PC-9 (cell line): ENCODE results near the gene ASTN2. TPM values are rescaled to one million over a fixed set of nuclear protein-coding genes. Genes with fewer than 3 reads are reported as not detected.

Experiments used
- Bru-seq: library from RNA; stranded (reverse); fragments of 400-500 nt; gene quantifications from one replicate; lab custom pipeline; 2021; lab: Mats Ljungman, UMichigan
- BruChase-seq, 2 experiments: library from RNA; stranded (reverse); fragments of 400-500 nt; gene quantifications; one replicate each; lab custom pipeline; 2021; lab: Mats Ljungman, UMichigan
- BruUV-seq: library from RNA; stranded (reverse); fragments of 400-500 nt; replicated peaks from 2 replicates; lab custom pipeline; 2021; lab: Mats Ljungman, UMichigan
- CTCF ChIA-PET: fragments of 300-600 bp; sonication (Branson Sonifier 250); formaldehyde crosslinking; loops from one replicate; lab custom pipeline; 2022; ENCODE audit warnings: antibody characterized with exemption; lab: Charles Lee
- POLR2A ChIA-PET: fragments of 300-600 bp; sonication (Branson Sonifier 250); formaldehyde crosslinking; loops from one replicate; lab custom pipeline; 2022; ENCODE audit warnings: antibody characterized with exemption; ENCODE audit not compliant: unreplicated experiment; lab: Charles Lee
- DNase-seq, 2 experiments: peaks; one replicate each; pipeline versions ENCODE4 v3.0.0 to v3.0.0-alpha.2; 2015 to 2022; ENCODE audit warnings: mixed read lengths in 1 of 2
- H2AFZ ChIP-seq: fragments of 200-600 bp; sonication (generic); 2 replicates; pipeline ENCODE4 v1.8.1; 2017; ENCODE audit warnings: antibody characterized with exemption
- H3F3A ChIP-seq: fragments of 200-600 bp; sonication (generic); 2 replicates; pipeline ENCODE4 v1.8.1; 2017; ENCODE audit warnings: antibody characterized with exemption, mild to moderate bottlenecking, low read depth; ENCODE audit not compliant: insufficient read depth
- H3K27ac ChIP-seq: fragments of 200-600 bp; sonication (generic); 2 replicates; pipeline ENCODE4 v1.6.1; 2016; ENCODE audit warnings: mixed run types
- H3K27me3 ChIP-seq: fragments of 200-600 bp; sonication (generic); 2 replicates; pipeline ENCODE4 v1.6.1; 2016; ENCODE audit warnings: low read depth, mixed run types; ENCODE audit not compliant: insufficient read depth
- H3K36me3 ChIP-seq: fragments of 200-600 bp; sonication (generic); 2 replicates; pipeline ENCODE4 v1.6.1; 2016; ENCODE audit warnings: low read depth, mixed run types
- H3K4me1 ChIP-seq: fragments of 200-600 bp; sonication (generic); replicated peaks from 2 replicates; pipeline ENCODE4 v1.6.1; 2016; ENCODE audit warnings: mixed run types; ENCODE audit not compliant: insufficient read depth
- H3K4me2 ChIP-seq: fragments of 200-600 bp; sonication (generic); 2 replicates; pipeline ENCODE4 v1.6.1; 2017; ENCODE audit warnings: mixed run types
- H3K4me3 ChIP-seq: fragments of 200-600 bp; sonication (generic); 2 replicates; pipeline ENCODE4 v1.6.1; 2016; ENCODE audit warnings: mixed run types
- H3K79me2 ChIP-seq: fragments of 200-600 bp; sonication (generic); 2 replicates; pipeline ENCODE4 v1.6.1; 2017; ENCODE audit warnings: low read depth, mixed run types
- H3K9me2 ChIP-seq: fragments of 200-600 bp; sonication (generic); 2 replicates; pipeline ENCODE4 v1.8.1; 2017; ENCODE audit warnings: mild to moderate bottlenecking; ENCODE audit not compliant: insufficient read depth
- H3K9me3 ChIP-seq: fragments of 200-600 bp; sonication (generic); 2 replicates; pipeline ENCODE4 v1.8.1; 2016; ENCODE audit warnings: low read depth; ENCODE audit not compliant: insufficient read depth
- H4K20me1 ChIP-seq: fragments of 200-600 bp; sonication (generic); 2 replicates; pipeline ENCODE4 v1.8.1; 2017; ENCODE audit not compliant: insufficient read depth
- CTCF ChIP-seq: fragments of 200-600 bp; sonication (generic); conservative IDR thresholded peaks from 2 replicates; pipeline ENCODE4 v1.6.1; 2017; ENCODE audit warnings: mixed run types, antibody characterized with exemption, mild to moderate bottlenecking, moderate library complexity
- EZH2 ChIP-seq: fragments of 200-600 bp; sonication (generic); IDR thresholded peaks from 2 replicates; pipeline ENCODE4 v1.8.0; 2017; ENCODE audit warnings: antibody characterized with exemption, low read depth
- intact Hi-C: fragments of 100-400 bp; cut with micrococcal nuclease; formaldehyde crosslinking; loops from one replicate; pipeline ENCODE4 v1.10.0; 2022; ENCODE audit not compliant: unreplicated experiment
- long read RNA-seq: library from polyadenylated mRNA; stranded (forward); transcript quantifications from one replicate; pipeline ENCODE4 v2.0.0, GENCODE V29; 2022
- total RNA-seq: library from RNA; stranded (reverse); gene quantifications from 2 replicates; pipeline ENCODE4 v1.2.3, GENCODE V29; 2021

Gene ASTN2
- total RNA-seq (6.2 and 6.5 TPM in 2 replicates), Bru-seq, nascent RNA (percentile 34 among the genes with signal in this experiment), BruChase-seq, experiment 1, labeled RNA remaining after a 2-hour chase (percentile 23 among the genes with signal in this experiment), BruChase-seq, experiment 2, labeled RNA remaining after a 6-hour chase (percentile 20 among the genes with signal in this experiment)
- long read RNA-seq, partial matches to known transcripts, result 0 of 69 reads
- long read RNA-seq, other reads (novel, unspliced or antisense), result 69 of 69 reads

GRCh38 chr9:117414906-117415331 lies at the start of gene ASTN2:
Gene ASTN2, minus strand, starts transcription at chr9:117415057. Its CDS starts 119 bp downstream, at chr9:117414938.
- H2AFZ ChIP-seq, result no peak within 1 kb of the TSS
- no peaks in the 10 kb centered on the region for H3K36me3 ChIP-seq
- CTCF ChIA-PET, result no interaction called here
- DNase-seq, result no peak
- H3K27me3 ChIP-seq, result peaks cover 24% of the 10 kb centered on the region; the same call in 1 of the 2 replicates
- POLR2A ChIA-PET, result no interaction called here
- TF ChIP-seq CTCF (no peak), EZH2 (no peak)
- no peak within 1 kb of the TSS for H3K27ac ChIP-seq
- H3K4me1 ChIP-seq, result no peaks in the 10 kb centered on the region
- no peaks in the 10 kb centered on the region for H3F3A ChIP-seq
- no peaks in the 10 kb centered on the region for H3K9me2 ChIP-seq
- no TSS peak for BruUV-seq
- no peaks in the 10 kb centered on the region for H3K79me2 ChIP-seq
- H3K4me3 ChIP-seq, result no peak within 1 kb of the TSS
- H4K20me1 ChIP-seq, result peaks cover 3% of the 10 kb centered on the region; the same call in 1 of the 2 replicates
- H3K4me2 ChIP-seq, result no peak within 1 kb of the TSS
- intact Hi-C loops, result no loop called here
- no peaks in the 10 kb centered on the region for H3K9me3 ChIP-seq

- DNase-seq, result no peak
- H3K79me2 ChIP-seq, result no peaks in the 10 kb centered on the region
- H3K27ac ChIP-seq, result no peak overlapping the region
- CTCF ChIA-PET, result no interaction called here
- BruUV-seq, result no TSS peak
- H3K9me2 ChIP-seq, result no peaks in the 10 kb centered on the region
- POLR2A ChIA-PET, result no interaction called here
- no peaks in the 10 kb centered on the region for H3K9me3 ChIP-seq
- intact Hi-C loops, result no loop called here
- H3K36me3 ChIP-seq, result no peaks in the 10 kb centered on the region
- no peak overlapping the region for H3K4me3 ChIP-seq
- H3K4me2 ChIP-seq, result no peak overlapping the region
- no peaks in the 10 kb centered on the region for H4K20me1 ChIP-seq
- no peak overlapping the region for H2AFZ ChIP-seq
- no peaks in the 10 kb centered on the region for H3K4me1 ChIP-seq
- no peaks in the 10 kb centered on the region for H3K27me3 ChIP-seq
- TF ChIP-seq EZH2, result no peak
- no peak for TF ChIP-seq CTCF
- no peaks in the 10 kb centered on the region for H3F3A ChIP-seq
Observed at GRCh38 chr9:117462861-117463260, 48.0 kb upstream of the ASTN2 start.

DNA sequence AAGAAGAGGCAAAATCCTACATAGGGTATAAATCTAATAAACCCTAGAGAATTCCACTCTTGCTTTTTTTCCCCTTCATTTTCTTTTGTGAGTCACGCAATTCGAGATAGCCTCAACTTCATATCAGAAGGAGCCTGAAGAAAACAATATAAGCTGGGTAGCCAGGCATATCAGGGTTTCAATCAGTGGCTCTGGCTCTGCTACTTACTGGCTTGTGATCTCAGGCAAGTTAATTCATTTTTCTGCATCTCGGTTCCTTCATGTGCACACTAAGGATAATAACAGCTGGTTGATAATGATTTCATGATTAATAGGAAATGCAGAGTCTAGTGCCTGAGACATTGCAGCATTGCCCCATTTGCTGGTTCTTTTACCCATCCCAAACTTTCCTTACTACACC lies 46.5 kb upstream of the ASTN2 start:
- H4K20me1 ChIP-seq, result no peaks in the 10 kb centered on the region
- TF ChIP-seq CTCF, result no peak
- TF ChIP-seq EZH2, result no peak
- DNase-seq, result no peak
- no TSS peak for BruUV-seq
- no peaks in the 10 kb centered on the region for H3K9me2 ChIP-seq
- no peaks in the 10 kb centered on the region for H3F3A ChIP-seq
- intact Hi-C loops, result no loop called here
- POLR2A ChIA-PET, result no interaction called here
- no peak overlapping the region for H3K27ac ChIP-seq
- no peak overlapping the region for H3K4me3 ChIP-seq
- H3K4me1 ChIP-seq, result no peaks in the 10 kb centered on the region
- no peaks in the 10 kb centered on the region for H3K9me3 ChIP-seq
- no peak overlapping the region for H3K4me2 ChIP-seq
- no peak overlapping the region for H2AFZ ChIP-seq
- CTCF ChIA-PET, result no interaction called here
- no peaks in the 10 kb centered on the region for H3K79me2 ChIP-seq
- H3K27me3 ChIP-seq, result no peaks in the 10 kb centered on the region
- no peaks in the 10 kb centered on the region for H3K36me3 ChIP-seq
